ENCODE data around the gene BLID. TPM values are rescaled to one million over a fixed set of nuclear protein-coding genes. Genes with fewer than 3 reads are reported as not detected.

The BLID gene
- total RNA-seq, 2 donors from 2014 or later, result not detected

- Mint-ChIP-seq H3K27me3 (ENCODE audit: insufficient read depth) (peaks cover 9% of the 10 kb centered on the region), H3K4me3 (no peak overlapping the region), H3K27ac (no peak overlapping the region), H3K9me3 (no peaks in the 10 kb centered on the region), H3K4me1 (peaks cover 8% of the 10 kb centered on the region), H3K36me3 (ENCODE audit: low read depth) (no peaks in the 10 kb centered on the region)
- no peak overlapping the region for H3K9ac ChIP-seq (ENCODE audit: extremely low read depth, low read length, poor library complexity, severe bottlenecking)
- peaks cover 30% of the 10 kb centered on the region for H3K27me3 ChIP-seq (ENCODE audit: control insufficient read depth, insufficient read depth, low read length, poor library complexity, severe bottlenecking)
- H3K4me3 ChIP-seq (ENCODE audit: low read length), result no peak overlapping the region
- TF ChIP-seq CTCF (conservative IDR thresholded peaks at IDR 0.05), result no peak
- peaks cover 3% of the 10 kb centered on the region for H3K4me1 ChIP-seq (ENCODE audit: control insufficient read depth, insufficient read depth, low read length)
- no peak overlapping the region for H3K27ac ChIP-seq (ENCODE audit: low read depth, low read length)
- no peak for DNase-seq
- 69 to 81% methylated on average over 2 to 4 of the region's 4 CpGs for WGBS, 2 experiments (ENCODE audit: insufficient coverage in 1 of 2, insufficient read length in 1 of 2)
- H3K9me3 ChIP-seq (ENCODE audit: control insufficient read depth, low read length), result no peaks in the 10 kb centered on the region
- H3K36me3 ChIP-seq (ENCODE audit: control insufficient read depth, insufficient read depth, low read length), result no peaks in the 10 kb centered on the region
These were observed 42.2 kb upstream of the BLID start for GRCh38 chr11:122158171-122158570.

- Histone ChIP-seq H3K27me3 (ENCODE audit: control insufficient read depth, insufficient read depth, low read length, poor library complexity, severe bottlenecking) (peaks cover 30% of the 10 kb centered on the region), H3K4me1 (ENCODE audit: control insufficient read depth, insufficient read depth, low read length) (peaks cover 3% of the 10 kb centered on the region), H3K27ac (ENCODE audit: low read depth, low read length) (no peak overlapping the region), H3K4me3 (ENCODE audit: low read length) (no peak overlapping the region), H3K9ac (ENCODE audit: extremely low read depth, low read length, poor library complexity, severe bottlenecking) (no peak overlapping the region), H3K9me3 (ENCODE audit: control insufficient read depth, low read length) (no peaks in the 10 kb centered on the region), H3K36me3 (ENCODE audit: control insufficient read depth, insufficient read depth, low read length) (no peaks in the 10 kb centered on the region)
- Mint-ChIP-seq H3K4me1 (peaks cover 8% of the 10 kb centered on the region), H3K27ac (no peak overlapping the region), H3K36me3 (ENCODE audit: low read depth) (no peaks in the 10 kb centered on the region), H3K4me3 (no peak overlapping the region), H3K27me3 (ENCODE audit: insufficient read depth) (peaks cover 9% of the 10 kb centered on the region), H3K9me3 (no peaks in the 10 kb centered on the region)
- WGBS, 2 experiments (ENCODE audit: insufficient coverage in 1 of 2, insufficient read length in 1 of 2), result 92 to 100% methylated on average over 3 of the region's 4 CpGs
- no peak for TF ChIP-seq CTCF (conservative IDR thresholded peaks at IDR 0.05)
- DNase-seq, result no peak
These were observed 41.7 kb upstream of the BLID start for GRCh38 chr11:122157653-122158161.

- H3K27me3 ChIP-seq (ENCODE audit: control insufficient read depth, insufficient read depth, low read length, poor library complexity, severe bottlenecking), result peaks cover 30% of the 10 kb centered on the region
- Mint-ChIP-seq H3K9me3 (no peaks in the 10 kb centered on the region), H3K27ac (no peak overlapping the region), H3K4me3 (no peak overlapping the region), H3K4me1 (peaks cover 8% of the 10 kb centered on the region), H3K36me3 (ENCODE audit: low read depth) (no peaks in the 10 kb centered on the region), H3K27me3 (ENCODE audit: insufficient read depth) (peaks cover 9% of the 10 kb centered on the region)
- no peak for TF ChIP-seq CTCF (conservative IDR thresholded peaks at IDR 0.05)
- H3K9me3 ChIP-seq (ENCODE audit: control insufficient read depth, low read length), result no peaks in the 10 kb centered on the region
- H3K4me1 ChIP-seq (ENCODE audit: control insufficient read depth, insufficient read depth, low read length), result peaks cover 3% of the 10 kb centered on the region
- 92 to 100% methylated on average over 4 to 7 of the region's 7 CpGs for WGBS, 2 experiments (ENCODE audit: insufficient coverage in 1 of 2, insufficient read length in 1 of 2)
- no peaks in the 10 kb centered on the region for H3K36me3 ChIP-seq (ENCODE audit: control insufficient read depth, insufficient read depth, low read length)
- H3K4me3 ChIP-seq (ENCODE audit: low read length), result no peak overlapping the region
- no peak overlapping the region for H3K9ac ChIP-seq (ENCODE audit: extremely low read depth, low read length, poor library complexity, severe bottlenecking)
- no peak for DNase-seq
- H3K27ac ChIP-seq (ENCODE audit: low read depth, low read length), result no peak overlapping the region
These were observed 40.9 kb upstream of the BLID start for GRCh38 chr11:122156940-122157382.

Measured in endodermal cell (in vitro differentiated cells).